ENCODE results near the gene TAPBPL.
"Not testable (repeated sequence)": the region's sequence is repeated elsewhere in the genome, so short reads cannot be mapped to it uniquely, and the experiment has no call there.

Gene TAPBPL

DNA sequence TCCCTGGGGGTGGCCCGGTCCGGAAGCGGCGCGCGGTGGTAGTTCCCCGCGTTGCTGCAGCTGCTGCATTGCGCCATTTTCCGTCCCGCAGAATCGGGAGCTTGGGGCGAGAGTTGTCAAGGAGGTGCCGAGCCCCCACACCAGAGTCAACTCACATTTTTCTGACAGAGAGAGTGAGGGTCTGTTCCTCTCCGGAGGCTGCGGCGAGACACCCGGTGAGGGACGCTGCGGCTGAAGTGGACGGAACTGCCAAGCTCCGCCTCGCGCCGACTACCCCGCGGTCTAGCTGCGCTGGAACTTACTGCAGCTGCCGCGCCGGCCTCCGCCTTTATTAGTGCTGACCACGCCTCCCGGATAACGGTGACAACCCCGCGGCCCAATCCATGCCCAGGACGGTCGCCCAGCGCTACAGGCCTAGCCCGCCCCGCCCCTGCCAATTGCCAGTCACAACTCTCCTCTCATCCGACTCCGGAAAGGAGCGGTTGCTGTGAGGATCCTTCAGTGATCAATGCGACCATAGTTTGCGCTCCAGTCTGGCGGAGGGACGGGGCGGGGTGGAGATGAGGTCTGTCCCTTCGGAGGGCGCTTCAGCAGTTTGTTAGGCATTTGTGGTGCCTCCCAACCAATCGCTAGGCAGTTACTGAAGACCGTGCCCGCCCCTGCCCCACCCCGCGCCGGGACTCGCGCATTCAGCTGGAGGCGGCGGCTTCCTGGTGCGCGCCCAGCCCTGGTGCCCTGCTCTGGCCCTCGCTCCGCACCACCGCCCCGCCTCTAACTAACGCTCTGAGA is 18.7 kb downstream of the TAPBPL start, which contains the start of gene VAMP1:
Gene VAMP1 (minus strand): TSS at position 303 of the 789 bp plus-strand sequence. CDS start 146 bp downstream, at position 157.
- peak within 1 kb of the TSS; percentile 94 for H3K27ac ChIP-seq (ENCODE audit: low read length)
- peaks cover 35% of the 10 kb centered on the region for H3K4me1 ChIP-seq (ENCODE audit: insufficient read depth, low read length)
- ATAC-seq (ENCODE audit: insufficient read depth, low read depth), result peak; percentile 89

DNA sequence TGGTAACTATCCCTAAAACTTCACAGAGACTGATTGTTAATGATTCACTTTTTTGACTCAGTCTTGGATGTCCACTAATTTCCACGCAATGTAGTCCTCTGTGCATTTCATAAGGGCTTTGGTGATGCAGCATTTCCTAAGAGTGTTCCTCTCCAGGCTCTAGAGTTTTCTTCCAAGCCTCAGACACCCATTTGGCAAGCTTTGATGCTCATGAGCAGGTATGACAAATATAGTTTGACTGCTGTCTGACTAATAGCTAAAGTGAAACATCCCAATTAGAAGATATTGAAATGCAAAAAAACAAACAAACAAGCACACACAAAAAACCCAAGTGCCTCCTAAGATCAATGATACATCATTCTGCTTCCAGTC is 20.1 kb downstream of the TAPBPL start:
- Histone ChIP-seq H3K9ac (ENCODE audit: low read depth, low read length) (no peak overlapping the region), H4K20me1 (ENCODE audit: insufficient read depth, low read length) (no peaks in the 10 kb centered on the region), H3K27ac (ENCODE audit: low read length) (no peak overlapping the region), H2AFZ (ENCODE audit: low read depth, low read length) (no peak overlapping the region), H3K9me3 (ENCODE audit: insufficient read depth, low read length, severe bottlenecking) (no peaks in the 10 kb centered on the region), H3K4me3 (ENCODE audit: low read depth in 1 of 2, low read length in 2 of 2) (no peak overlapping the region), H3K4me1 (ENCODE audit: insufficient read depth, low read length) (peaks cover 33% of the 10 kb centered on the region), H3K36me3 (ENCODE audit: insufficient read depth, low read length) (peaks cover 3% of the 10 kb centered on the region), H3K4me2 (ENCODE audit: insufficient read depth, low read length) (no peak overlapping the region), H3K79me2 (ENCODE audit: insufficient read depth, low read length) (peaks cover 27% of the 10 kb centered on the region), H3K27me3 (ENCODE audit: insufficient read depth, low read length, poor library complexity) (no peaks in the 10 kb centered on the region)
- no peak for ATAC-seq (ENCODE audit: insufficient read depth, low read depth)
- no peak for DNase-seq
- no peak for TF ChIP-seq EZH2 (IDR thresholded peaks at IDR 0.05; ENCODE audit: borderline replicate concordance, low read depth, low read length, severe bottlenecking)
- TF ChIP-seq, protein P1, sequence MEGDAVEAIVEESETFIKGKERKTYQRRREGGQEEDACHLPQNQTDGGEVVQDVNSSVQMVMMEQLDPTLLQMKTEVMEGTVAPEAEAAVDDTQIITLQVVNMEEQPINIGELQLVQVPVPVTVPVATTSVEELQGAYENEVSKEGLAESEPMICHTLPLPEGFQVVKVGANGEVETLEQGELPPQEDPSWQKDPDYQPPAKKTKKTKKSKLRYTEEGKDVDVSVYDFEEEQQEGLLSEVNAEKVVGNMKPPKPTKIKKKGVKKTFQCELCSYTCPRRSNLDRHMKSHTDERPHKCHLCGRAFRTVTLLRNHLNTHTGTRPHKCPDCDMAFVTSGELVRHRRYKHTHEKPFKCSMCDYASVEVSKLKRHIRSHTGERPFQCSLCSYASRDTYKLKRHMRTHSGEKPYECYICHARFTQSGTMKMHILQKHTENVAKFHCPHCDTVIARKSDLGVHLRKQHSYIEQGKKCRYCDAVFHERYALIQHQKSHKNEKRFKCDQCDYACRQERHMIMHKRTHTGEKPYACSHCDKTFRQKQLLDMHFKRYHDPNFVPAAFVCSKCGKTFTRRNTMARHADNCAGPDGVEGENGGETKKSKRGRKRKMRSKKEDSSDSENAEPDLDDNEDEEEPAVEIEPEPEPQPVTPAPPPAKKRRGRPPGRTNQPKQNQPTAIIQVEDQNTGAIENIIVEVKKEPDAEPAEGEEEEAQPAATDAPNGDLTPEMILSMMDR (IDR thresholded peaks at IDR 0.05; ENCODE audit: borderline replicate concordance, extremely low read depth, low read length, poor library complexity, severe bottlenecking), result no peak

More for the DNA sequence above, 18.7 kb downstream of the TAPBPL start, which contains the start of gene VAMP1:
- DNase-seq, result peak; percentile 98
- no peaks in the 10 kb centered on the region for H3K27me3 ChIP-seq (ENCODE audit: insufficient read depth, low read length, poor library complexity)
- peak within 1 kb of the TSS; percentile 92 for H2AFZ ChIP-seq (ENCODE audit: low read depth, low read length)
- peaks cover 16% of the 10 kb centered on the region for H3K36me3 ChIP-seq (ENCODE audit: insufficient read depth, low read length)
- peak within 1 kb of the TSS; percentile 61 to 86 for H3K4me3 ChIP-seq (ENCODE audit: low read depth in 1 of 2, low read length in 2 of 2)
- H3K9ac ChIP-seq (ENCODE audit: low read depth, low read length), result peak within 1 kb of the TSS; percentile 79
- H3K4me2 ChIP-seq (ENCODE audit: insufficient read depth, low read length), result peak within 1 kb of the TSS; percentile 70
- H4K20me1 ChIP-seq (ENCODE audit: insufficient read depth, low read length), result no peaks in the 10 kb centered on the region; the same call in 1 of the 2 replicates
- H3K79me2 ChIP-seq (ENCODE audit: insufficient read depth, low read length), result peaks cover 39% of the 10 kb centered on the region
- no peak for TF ChIP-seq EZH2 (IDR thresholded peaks at IDR 0.05; ENCODE audit: borderline replicate concordance, low read depth, low read length, severe bottlenecking)
- TF ChIP-seq, protein P1 (IDR thresholded peaks at IDR 0.05; ENCODE audit: borderline replicate concordance, extremely low read depth, low read length, poor library complexity, severe bottlenecking), result no peak
- H3K9me3 ChIP-seq (ENCODE audit: insufficient read depth, low read length, severe bottlenecking), result no peaks in the 10 kb centered on the region

DNA sequence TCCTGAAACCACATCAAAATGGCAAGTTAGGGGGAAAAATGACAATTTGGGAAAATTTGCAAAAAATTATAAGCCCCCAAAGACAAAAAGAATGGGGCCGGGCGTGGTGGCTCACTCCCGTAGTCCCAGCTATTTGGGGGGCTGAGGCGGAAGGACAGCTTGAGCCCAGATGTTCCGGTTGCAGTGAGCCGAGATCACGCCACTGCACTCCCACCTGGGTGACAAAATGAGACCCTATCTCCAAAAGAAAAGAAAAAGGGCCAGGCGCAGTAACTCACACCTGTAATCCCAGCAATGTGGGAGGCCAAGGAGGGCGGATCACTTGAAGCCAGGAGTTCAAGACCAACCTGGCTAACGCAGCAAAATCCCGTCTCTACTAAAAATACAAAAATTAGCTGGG is 20.6 kb downstream of the TAPBPL start:
- DNase-seq (no peak), ATAC-seq (ENCODE audit: insufficient read depth, low read depth) (no peak)
- peaks cover 27% of the 10 kb centered on the region for H3K79me2 ChIP-seq (ENCODE audit: insufficient read depth, low read length)
- no peak overlapping the region for H2AFZ ChIP-seq (ENCODE audit: low read depth, low read length)
- no peak overlapping the region for H3K9ac ChIP-seq (ENCODE audit: low read depth, low read length)
- no peaks in the 10 kb centered on the region for H3K27me3 ChIP-seq (ENCODE audit: insufficient read depth, low read length, poor library complexity)
- no peak overlapping the region for H3K27ac ChIP-seq (ENCODE audit: low read length)
- H3K36me3 ChIP-seq (ENCODE audit: insufficient read depth, low read length), result peaks cover 3% of the 10 kb centered on the region
- TF ChIP-seq, protein P1 (IDR thresholded peaks at IDR 0.05; ENCODE audit: borderline replicate concordance, extremely low read depth, low read length, poor library complexity, severe bottlenecking), result no peak
- no peak for TF ChIP-seq EZH2 (IDR thresholded peaks at IDR 0.05; ENCODE audit: borderline replicate concordance, low read depth, low read length, severe bottlenecking)
- H3K4me1 ChIP-seq (ENCODE audit: insufficient read depth, low read length), result peaks cover 33% of the 10 kb centered on the region
- no peak overlapping the region for H3K4me2 ChIP-seq (ENCODE audit: insufficient read depth, low read length)
- no peak overlapping the region for H3K4me3 ChIP-seq (ENCODE audit: low read depth in 1 of 2, low read length in 2 of 2)
- no peaks in the 10 kb centered on the region for H4K20me1 ChIP-seq (ENCODE audit: insufficient read depth, low read length)
- H3K9me3 ChIP-seq (ENCODE audit: insufficient read depth, low read length, severe bottlenecking), result no peaks in the 10 kb centered on the region

DNA sequence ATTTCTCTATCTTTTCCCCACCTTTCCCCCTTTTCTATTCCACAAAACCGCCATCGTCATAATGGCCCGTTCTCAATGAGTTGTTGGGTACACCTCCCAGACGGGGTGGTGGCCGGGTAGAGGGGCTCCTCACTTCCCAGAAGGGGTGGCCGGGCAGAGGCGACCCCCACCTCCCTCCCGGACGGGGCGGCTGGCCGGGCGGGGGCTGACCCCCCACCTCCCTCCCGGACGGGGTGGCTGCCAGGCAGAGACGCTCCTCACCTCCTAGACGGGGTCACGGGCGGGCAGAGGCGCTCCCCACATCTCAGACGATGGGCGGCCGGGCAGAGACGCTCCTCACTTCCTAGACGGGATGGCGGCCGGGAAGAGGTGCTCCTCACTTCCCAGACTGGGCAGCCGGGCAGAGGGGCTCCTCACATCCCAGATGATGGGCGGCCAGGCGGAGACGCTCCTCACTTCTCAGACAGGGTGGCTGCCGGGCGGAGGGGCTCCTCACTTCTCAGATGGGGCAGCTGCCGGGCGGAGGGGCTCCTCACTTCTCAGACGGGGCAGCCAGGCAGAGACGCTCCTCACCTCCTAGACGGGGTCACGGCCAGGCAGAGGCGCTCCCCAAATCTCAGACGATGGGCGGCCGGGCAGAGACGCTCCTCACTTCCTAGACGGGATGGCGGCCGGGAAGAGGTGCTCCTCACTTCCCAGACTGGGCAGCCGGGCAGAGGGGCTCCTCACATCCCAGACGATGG is 23.6 kb downstream of the TAPBPL start:
- not testable (repeated sequence) for H3K79me2 ChIP-seq (ENCODE audit: insufficient read depth, low read length); H3K27me3 ChIP-seq (ENCODE audit: insufficient read depth, low read length, poor library complexity); H3K9ac ChIP-seq (ENCODE audit: low read depth, low read length); H3K27ac ChIP-seq (ENCODE audit: low read length); H4K20me1 ChIP-seq (ENCODE audit: insufficient read depth, low read length); H2AFZ ChIP-seq (ENCODE audit: low read depth, low read length); H3K9me3 ChIP-seq (ENCODE audit: insufficient read depth, low read length, severe bottlenecking); H3K4me2 ChIP-seq (ENCODE audit: insufficient read depth, low read length); H3K4me3 ChIP-seq (ENCODE audit: low read depth in 1 of 2, low read length in 2 of 2); ATAC-seq (ENCODE audit: insufficient read depth, low read depth); H3K36me3 ChIP-seq (ENCODE audit: insufficient read depth, low read length); DNase-seq; H3K4me1 ChIP-seq (ENCODE audit: insufficient read depth, low read length)

Measured in DND-41 (cell line).